ENCODE results near the gene LRBA. TPM values are rescaled to one million over a fixed set of nuclear protein-coding genes. Genes with fewer than 3 reads are reported as not detected.

The LRBA gene
- total and polyA plus RNA-seq, 7 donors: 16.8 to 184 (median 91.1) TPM

DNA sequence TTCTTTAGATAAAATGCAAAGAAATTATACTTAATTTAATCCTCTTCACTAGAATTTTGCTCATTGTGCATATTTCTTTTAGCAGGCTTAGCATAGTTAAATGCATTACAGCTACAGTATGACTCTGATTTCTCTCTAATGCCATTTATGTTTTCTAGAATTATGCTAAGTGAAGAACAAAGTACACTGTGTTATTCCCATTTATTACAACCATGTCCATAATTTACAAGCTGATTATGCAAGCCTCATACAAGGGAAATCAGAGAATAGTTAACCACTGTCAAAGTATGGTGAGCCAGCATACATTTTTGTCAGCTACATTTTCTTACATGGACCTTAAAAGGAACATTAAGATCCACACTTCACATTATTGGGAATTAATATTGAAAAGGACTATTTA lies 334.0 kb downstream of the LRBA start:
- Histone ChIP-seq H3K27me3 (no peaks in the 10 kb centered on the region), H3K27ac (no peak overlapping the region), H3K4me1 (peaks cover 0 to 5% (median 0%) of the 10 kb centered on the region in 4 donors), H3K4me3 (no peak overlapping the region), H3K36me3 (no peaks in the 10 kb centered on the region), H3K9me3 (no peaks in the 10 kb centered on the region)
- TF ChIP-seq POLR2AphosphoS5 (IDR thresholded peaks at IDR 0.05): no peak
- no peak for TF ChIP-seq EP300 (IDR thresholded peaks at IDR 0.05)
- TF ChIP-seq, protein P1, sequence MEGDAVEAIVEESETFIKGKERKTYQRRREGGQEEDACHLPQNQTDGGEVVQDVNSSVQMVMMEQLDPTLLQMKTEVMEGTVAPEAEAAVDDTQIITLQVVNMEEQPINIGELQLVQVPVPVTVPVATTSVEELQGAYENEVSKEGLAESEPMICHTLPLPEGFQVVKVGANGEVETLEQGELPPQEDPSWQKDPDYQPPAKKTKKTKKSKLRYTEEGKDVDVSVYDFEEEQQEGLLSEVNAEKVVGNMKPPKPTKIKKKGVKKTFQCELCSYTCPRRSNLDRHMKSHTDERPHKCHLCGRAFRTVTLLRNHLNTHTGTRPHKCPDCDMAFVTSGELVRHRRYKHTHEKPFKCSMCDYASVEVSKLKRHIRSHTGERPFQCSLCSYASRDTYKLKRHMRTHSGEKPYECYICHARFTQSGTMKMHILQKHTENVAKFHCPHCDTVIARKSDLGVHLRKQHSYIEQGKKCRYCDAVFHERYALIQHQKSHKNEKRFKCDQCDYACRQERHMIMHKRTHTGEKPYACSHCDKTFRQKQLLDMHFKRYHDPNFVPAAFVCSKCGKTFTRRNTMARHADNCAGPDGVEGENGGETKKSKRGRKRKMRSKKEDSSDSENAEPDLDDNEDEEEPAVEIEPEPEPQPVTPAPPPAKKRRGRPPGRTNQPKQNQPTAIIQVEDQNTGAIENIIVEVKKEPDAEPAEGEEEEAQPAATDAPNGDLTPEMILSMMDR (IDR thresholded peaks at IDR 0.05): no peak
- TF ChIP-seq POLR2A (IDR thresholded peaks at IDR 0.05): no peak
- intact Hi-C loops (cut with DNase I): no loop called here
- DNase-seq: no peak

DNA sequence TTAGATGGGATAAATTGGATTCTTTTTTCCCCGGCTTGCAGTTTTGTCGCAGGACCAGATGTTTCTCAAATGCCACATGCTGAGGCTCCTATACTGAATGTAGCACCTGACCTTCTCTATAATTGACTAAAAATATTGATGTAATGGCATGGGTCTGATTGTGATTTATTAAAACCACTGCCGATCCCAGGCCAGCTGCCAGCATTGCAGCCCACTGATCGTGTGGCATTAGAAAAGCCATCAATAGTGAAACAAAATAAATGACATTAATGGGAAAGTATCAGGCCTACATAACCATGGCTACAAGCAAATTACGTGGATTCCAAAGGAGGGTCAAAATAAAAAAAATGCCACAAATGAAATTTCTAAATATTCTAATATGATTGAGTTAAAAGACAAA lies 334.4 kb downstream of the LRBA start:
- TF ChIP-seq, protein P1 (IDR thresholded peaks at IDR 0.05): no peak
- no peak for TF ChIP-seq POLR2A (IDR thresholded peaks at IDR 0.05)
- no peak for TF ChIP-seq EP300 (IDR thresholded peaks at IDR 0.05)
- no peak for TF ChIP-seq POLR2AphosphoS5 (IDR thresholded peaks at IDR 0.05)
- Histone ChIP-seq H3K4me3 (no peak overlapping the region), H3K27ac (no peak overlapping the region), H3K4me1 (peaks cover 0 to 5% (median 0%) of the 10 kb centered on the region in 4 donors), H3K27me3 (no peaks in the 10 kb centered on the region), H3K36me3 (no peaks in the 10 kb centered on the region), H3K9me3 (no peaks in the 10 kb centered on the region)
- DNase-seq: no peak
- intact Hi-C loops (cut with DNase I): no loop called here
- WGBS, 2 donors: 77 to 84% methylated on average over 5 of the region's 5 CpGs

DNA sequence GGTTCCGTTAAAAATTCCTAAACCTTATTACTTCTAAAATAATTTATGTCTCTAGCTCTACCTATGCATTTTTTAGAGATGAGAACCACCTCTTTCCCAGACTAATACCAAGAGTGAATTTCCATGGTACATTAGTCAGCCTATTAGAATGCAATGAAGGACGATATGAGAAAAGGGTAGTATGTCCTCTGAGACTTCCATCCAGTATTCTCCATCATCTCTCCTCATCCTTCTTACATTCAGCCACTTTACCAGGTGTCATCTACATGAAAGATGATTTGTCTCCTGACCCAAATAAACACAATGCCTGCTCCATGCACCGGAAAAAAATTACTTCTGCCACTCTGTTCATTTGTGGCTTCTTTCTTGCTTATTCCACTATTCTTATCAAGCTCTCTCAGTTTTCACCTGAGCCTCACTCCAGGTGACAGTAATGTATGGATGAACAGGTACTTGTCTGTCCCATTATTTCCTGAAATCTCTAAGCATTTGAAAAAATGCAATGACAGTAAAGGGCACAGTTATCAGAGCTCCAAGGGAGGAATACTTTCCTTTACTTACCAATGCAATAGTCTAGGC lies 335.2 kb downstream of the LRBA start:
- WGBS, 2 donors: 89 to 94% methylated on average over 3 of the region's 3 CpGs
- H3K4me3 ChIP-seq: no peak overlapping the region

DNA sequence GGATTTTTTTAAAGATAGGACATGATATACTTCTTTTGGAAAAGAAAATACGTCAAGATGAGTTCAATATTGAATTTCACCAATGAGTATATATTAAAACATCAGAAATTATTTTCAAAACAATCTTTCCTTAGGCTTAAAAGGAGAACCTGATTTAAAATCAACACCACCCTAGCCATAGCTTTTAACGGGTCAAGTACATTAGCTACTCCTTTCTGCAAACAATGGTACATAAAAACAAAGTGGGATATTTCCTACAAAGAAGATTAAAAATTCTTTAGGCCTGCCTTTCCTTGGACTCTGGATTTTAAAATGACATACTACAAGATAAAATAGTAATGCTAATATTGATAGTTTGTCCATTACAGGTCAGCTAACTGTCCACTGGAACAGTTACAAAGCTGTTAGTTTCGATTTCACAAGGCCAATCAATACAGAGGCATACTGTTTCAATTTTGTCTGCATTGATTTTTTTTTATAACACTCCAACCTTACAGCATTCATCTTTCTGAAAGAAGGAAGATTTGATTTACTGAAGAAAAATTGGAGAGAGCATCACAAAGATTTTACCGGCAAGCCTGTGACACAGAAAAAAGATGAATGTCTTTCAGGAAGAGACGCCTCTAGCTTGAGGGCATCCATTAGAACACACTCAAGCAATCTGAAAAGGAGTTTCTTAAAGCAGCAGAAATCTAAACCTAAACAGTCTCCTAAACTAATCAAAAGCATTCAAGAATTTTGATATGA lies 335.9 kb downstream of the LRBA start:
- Histone ChIP-seq H3K9me3 (no peaks in the 10 kb centered on the region), H3K4me3 (no peak overlapping the region), H3K27me3 (no peaks in the 10 kb centered on the region), H3K27ac (no peak overlapping the region), H3K36me3 (no peaks in the 10 kb centered on the region), H3K4me1 (peaks cover 0 to 5% (median 0%) of the 10 kb centered on the region in 4 donors)
- no peak for TF ChIP-seq POLR2A (IDR thresholded peaks at IDR 0.05)
- TF ChIP-seq, protein P1 (IDR thresholded peaks at IDR 0.05): no peak
- intact Hi-C loops (cut with DNase I): no loop called here
- no peak for DNase-seq
- 89 to 93% methylated on average over 5 of the region's 5 CpGs for WGBS, 2 donors

More for the DNA sequence above, 335.2 kb downstream of the LRBA start:
- no peak overlapping the region for H3K27ac ChIP-seq
- H3K36me3 ChIP-seq: no peaks in the 10 kb centered on the region
- H3K9me3 ChIP-seq: no peaks in the 10 kb centered on the region
- H3K4me1 ChIP-seq: peaks cover 0 to 5% (median 0%) of the 10 kb centered on the region in 4 donors
- DNase-seq: no peak
- no peaks in the 10 kb centered on the region for H3K27me3 ChIP-seq
- TF ChIP-seq POLR2A (IDR thresholded peaks at IDR 0.05): no peak
- TF ChIP-seq, protein P1 (IDR thresholded peaks at IDR 0.05): no peak
- no peak for TF ChIP-seq POLR2AphosphoS5 (IDR thresholded peaks at IDR 0.05)
- no peak for TF ChIP-seq EP300 (IDR thresholded peaks at IDR 0.05)
- intact Hi-C loops (cut with DNase I): no loop called here
